Endothelial cell of umbilical vein (primary cell): Measurements from ENCODE around the gene RSRC2. TPM values are rescaled to one million over a fixed set of nuclear protein-coding genes. Genes with fewer than 3 reads are reported as not detected.

ENCODE experiments used
- BruUV-seq: library from RNA; stranded (reverse); fragments of 400-500 nt; replicated peaks from 2 replicates; lab custom pipeline; 2021; lab: Mats Ljungman, UMichigan
- CTCF ChIA-PET: fragments of 300-600, 350-600 bp; sonication (Branson Sonifier 250); formaldehyde crosslinking; loops from one replicate; lab custom pipeline; 2021; ENCODE audit warnings: antibody characterized with exemption, inconsistent platforms; lab: Charles Lee
- POLR2A ChIA-PET: fragments of 300-600, 350-600 bp; sonication (Branson Sonifier 250); formaldehyde crosslinking; loops from one replicate; lab custom pipeline; 2021; ENCODE audit warnings: antibody characterized with exemption, inconsistent platforms; lab: Charles Lee
- DNase-seq: peaks from one replicate; pipeline ENCODE4 v3.0.0-alpha.2; 2011; ENCODE audit warnings: low read depth, low spot score
- FAIRE-seq: peaks from 2 replicates; lab custom pipeline; 2011; peaks lifted over from hg19 to GRCh38; lab: Jason Lieb, UNC
- H2AFZ ChIP-seq: 2 replicates; pipeline ENCODE4 v1.6.0; 2012; ENCODE audit warnings: low read depth, low read length, control low read depth, inconsistent platforms
- H3K27ac ChIP-seq: 2 replicates; pipeline ENCODE4 v1.5.1; 2011; ENCODE audit warnings: low read depth, mild to moderate bottlenecking, control low read depth, low read length, moderate library complexity; ENCODE audit not compliant: insufficient read depth
- H3K27me3 ChIP-seq, 2 experiments: 2 replicates each; pipeline versions ENCODE4 v1.6.0 to v1.6.1; 2011; ENCODE audit warnings: low read length in 2 of 2, mixed read lengths in 1 of 2; ENCODE audit not compliant: control insufficient read depth in 2 of 2, insufficient read depth in 2 of 2
- H3K36me3 ChIP-seq, 2 experiments: 2 replicates in 1 of 2; 3 replicates in 1 of 2; pipeline ENCODE4 v1.5.1; 2011; ENCODE audit warnings: low read length in 2 of 2, mild to moderate bottlenecking in 1 of 2, moderate library complexity in 1 of 2; ENCODE audit not compliant: control insufficient read depth in 2 of 2, insufficient read depth in 2 of 2; ENCODE audit errors: extremely low read depth in 1 of 2
- H3K4me1 ChIP-seq: 3 replicates; pipeline ENCODE4 v1.5.1; 2011; ENCODE audit warnings: mild to moderate bottlenecking, low read length; ENCODE audit not compliant: control insufficient read depth, insufficient read depth; ENCODE audit errors: extremely low read depth
- H3K4me2 ChIP-seq: 2 replicates; pipeline ENCODE4 v1.6.1; 2011; ENCODE audit warnings: low read length, control low read depth, mixed read lengths; ENCODE audit not compliant: insufficient read depth
- H3K4me3 ChIP-seq, 3 experiments: fragments of 200-600 bp in 1 of 3; sonication (generic), shearing (Covaris generic) in 1 of 3; replicated peaks in 1 of 3; 2 replicates each; pipeline ENCODE4 v1.5.1; 2011 to 2016; ENCODE audit warnings: control low read depth in 3 of 3, low read length in 3 of 3, mild to moderate bottlenecking in 2 of 3, inconsistent platforms in 1 of 3, low read depth in 1 of 3, moderate library complexity in 1 of 3; ENCODE audit not compliant: insufficient read depth in 1 of 3
- H3K79me2 ChIP-seq: 2 replicates; pipeline ENCODE4 v1.6.0; 2012; ENCODE audit warnings: low read length, inconsistent platforms; ENCODE audit not compliant: control insufficient read depth, insufficient read depth
- H3K9ac ChIP-seq: replicated peaks from 2 replicates; pipeline ENCODE3; 2011; ENCODE audit warnings: low read length, control low read depth; ENCODE audit not compliant: insufficient read depth; ENCODE audit errors: extremely low read depth
- H3K9me1 ChIP-seq: replicated peaks from 3 replicates; pipeline ENCODE4 v1.6.0; 2011; ENCODE audit warnings: mild to moderate bottlenecking, low read length; ENCODE audit not compliant: control insufficient read depth, insufficient read depth; ENCODE audit errors: extremely low read depth
- H3K9me3 ChIP-seq: replicated peaks from 2 replicates; pipeline ENCODE4 v1.5.1; 2012; ENCODE audit warnings: low read length, inconsistent platforms; ENCODE audit not compliant: control insufficient read depth, insufficient read depth
- H4K20me1 ChIP-seq: replicated peaks from 2 replicates; pipeline ENCODE3; 2011; ENCODE audit warnings: mild to moderate bottlenecking, low read length; ENCODE audit not compliant: control insufficient read depth, insufficient read depth; ENCODE audit errors: extremely low read depth
- EZH2 ChIP-seq: IDR thresholded peaks from 2 replicates; pipeline ENCODE4 v1.6.1; 2012; ENCODE audit warnings: borderline replicate concordance, low read depth, mild to moderate bottlenecking, moderate library complexity, low read length, inconsistent platforms; ENCODE audit not compliant: severe bottlenecking
- FOS ChIP-seq: IDR thresholded peaks from 2 replicates; pipeline ENCODE4 v1.6.1; 2011; ENCODE audit warnings: mild to moderate bottlenecking, low read length, moderate library complexity, borderline replicate concordance; ENCODE audit not compliant: insufficient read depth
- GATA2 ChIP-seq: IDR thresholded peaks from 2 replicates; pipeline ENCODE4 v1.7.0; 2011; ENCODE audit warnings: low read depth, mild to moderate bottlenecking, moderate library complexity, mixed read lengths, low read length; ENCODE audit not compliant: insufficient read length, insufficient read depth
- JUN ChIP-seq: IDR thresholded peaks from 2 replicates; pipeline ENCODE4 v1.6.1; 2011; ENCODE audit warnings: borderline replicate concordance, low read depth; ENCODE audit not compliant: insufficient read length, insufficient read depth
- MYC ChIP-seq: IDR thresholded peaks from one replicate; pipeline ENCODE4 v1.6.1; 2011; ENCODE audit warnings: mild to moderate bottlenecking, low read depth, low read length
- POLR2A ChIP-seq: IDR thresholded peaks from 2 replicates; pipeline ENCODE4 v1.6.1; 2012; ENCODE audit warnings: low read depth, mild to moderate bottlenecking, control low read depth, low read length
- POLR2AphosphoS5 ChIP-seq: IDR thresholded peaks from 2 replicates; pipeline ENCODE4 v1.6.1; 2012; ENCODE audit warnings: low read depth, mild to moderate bottlenecking, control low read depth, low read length, moderate library complexity; ENCODE audit not compliant: insufficient read depth
- dilution Hi-C: fragments of 300-500 bp; cut with MboI; formaldehyde crosslinking; loops from one replicate; pipeline ENCODE4 v1.15.0; 2019; ENCODE audit warnings: low sequenced_read_pairs; ENCODE audit not compliant: extremely low pct_ligation_motif_present
- intact Hi-C: fragments of 100-400 bp; cut with micrococcal nuclease; formaldehyde crosslinking; loops from one replicate; pipeline ENCODE4 v1.10.0; 2022
- polyA plus RNA-seq, 4 experiments: library from polyadenylated mRNA; depleted of rRNA in 3 of 4; stranded (reverse) in 3 of 4; unstranded in 1 of 4; fragments of >200 nt; gene quantifications; 2 replicates each; pipeline versions ENCODE4 v1.2.1 to v1.2.3, GENCODE V29; 2011 to 2012; ENCODE audit warnings: missing spikeins in 1 of 4
- small RNA-seq: library from RNA; depleted of rRNA; stranded (forward); fragments of <200 nt; gene quantifications from one replicate; pipeline ENCODE3, GENCODE V24; 2012; ENCODE audit warnings: low replicate concordance, low read depth; ENCODE audit not compliant: insufficient read depth, insufficient read length
- total RNA-seq: library from RNA; stranded (reverse); gene quantifications from 2 replicates; pipeline ENCODE4 v1.2.3, GENCODE V29; 2021
- TF ChIP-seq, protein P1 (sequence below), 2 donors: IDR thresholded peaks; 1 replicate in 1 of 2; 2 replicates in 1 of 2; pipeline ENCODE4 v1.5.1; 2011; ENCODE audit warnings: low read length in 2 of 2, mild to moderate bottlenecking in 2 of 2, moderate library complexity in 2 of 2, control low read depth in 1 of 2, inconsistent platforms in 1 of 2, low read depth in 1 of 2; ENCODE audit not compliant: insufficient read depth in 1 of 2; ENCODE audit errors: extremely low read depth in 1 of 2
- TF ChIP-seq, protein P2 (sequence below): IDR thresholded peaks from 2 replicates; pipeline ENCODE4 v1.6.1; 2011; ENCODE audit not compliant: insufficient read depth, insufficient read length

Gene RSRC2
- total and polyA plus RNA-seq, 2 donors (not counting 3 experiments of a cell fraction or from before 2014, with no cell fraction given), result 17.6 to 81.1 TPM

DNA sequence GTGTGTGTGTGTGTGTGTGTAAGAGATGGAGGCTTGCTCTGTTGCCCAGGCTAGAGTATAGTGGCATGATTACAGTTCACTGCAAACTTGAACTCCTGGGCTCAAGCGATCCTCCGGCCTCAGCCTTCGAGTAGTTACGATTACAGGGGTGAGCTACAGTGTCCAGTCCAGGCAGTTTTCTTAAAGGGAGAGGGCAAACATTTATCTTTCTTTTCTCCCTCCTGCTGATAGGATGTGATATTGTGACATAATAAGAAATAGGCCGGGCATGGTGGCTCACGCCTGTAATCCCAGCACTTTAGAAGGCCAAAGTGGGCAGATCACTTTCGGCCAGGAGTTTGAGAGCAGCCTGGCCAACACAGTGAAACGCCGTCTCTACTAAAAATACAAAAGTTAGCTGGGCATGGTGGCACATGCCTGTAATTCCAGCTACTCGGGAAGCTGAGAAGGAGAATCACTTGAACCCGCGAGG lies 72.5 kb downstream of the RSRC2 start:
- no peak for DNase-seq
- BruUV-seq, result no TSS peak

More for the DNA sequence above, 72.5 kb downstream of the RSRC2 start:
- Histone ChIP-seq H3K9ac (no peak overlapping the region), H2AFZ (peak overlapping the region; percentile 82), H3K4me3 (no peak overlapping the region), H4K20me1 (no peaks in the 10 kb centered on the region), H3K36me3 (no peaks in the 10 kb centered on the region), H3K9me1 (no peaks in the 10 kb centered on the region), H3K4me1 (no peaks in the 10 kb centered on the region), H3K4me2 (no peak overlapping the region), H3K9me3 (no peaks in the 10 kb centered on the region), H3K27me3 (no peaks in the 10 kb centered on the region), H3K27ac (no peak overlapping the region), H3K79me2 (no peaks in the 10 kb centered on the region)
- no peak for TF ChIP-seq POLR2AphosphoS5
- TF ChIP-seq, protein P1, sequence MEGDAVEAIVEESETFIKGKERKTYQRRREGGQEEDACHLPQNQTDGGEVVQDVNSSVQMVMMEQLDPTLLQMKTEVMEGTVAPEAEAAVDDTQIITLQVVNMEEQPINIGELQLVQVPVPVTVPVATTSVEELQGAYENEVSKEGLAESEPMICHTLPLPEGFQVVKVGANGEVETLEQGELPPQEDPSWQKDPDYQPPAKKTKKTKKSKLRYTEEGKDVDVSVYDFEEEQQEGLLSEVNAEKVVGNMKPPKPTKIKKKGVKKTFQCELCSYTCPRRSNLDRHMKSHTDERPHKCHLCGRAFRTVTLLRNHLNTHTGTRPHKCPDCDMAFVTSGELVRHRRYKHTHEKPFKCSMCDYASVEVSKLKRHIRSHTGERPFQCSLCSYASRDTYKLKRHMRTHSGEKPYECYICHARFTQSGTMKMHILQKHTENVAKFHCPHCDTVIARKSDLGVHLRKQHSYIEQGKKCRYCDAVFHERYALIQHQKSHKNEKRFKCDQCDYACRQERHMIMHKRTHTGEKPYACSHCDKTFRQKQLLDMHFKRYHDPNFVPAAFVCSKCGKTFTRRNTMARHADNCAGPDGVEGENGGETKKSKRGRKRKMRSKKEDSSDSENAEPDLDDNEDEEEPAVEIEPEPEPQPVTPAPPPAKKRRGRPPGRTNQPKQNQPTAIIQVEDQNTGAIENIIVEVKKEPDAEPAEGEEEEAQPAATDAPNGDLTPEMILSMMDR (IDR thresholded peaks at IDR 0.05; ENCODE audit: extremely low read depth in 1 of 2, insufficient read depth in 1 of 2, low read depth in 1 of 2, low read length in 2 of 2), result no peak
- no peak for TF ChIP-seq MYC
- TF ChIP-seq GATA2, result no peak
- no peak for TF ChIP-seq FOS
- TF ChIP-seq, protein P2, sequence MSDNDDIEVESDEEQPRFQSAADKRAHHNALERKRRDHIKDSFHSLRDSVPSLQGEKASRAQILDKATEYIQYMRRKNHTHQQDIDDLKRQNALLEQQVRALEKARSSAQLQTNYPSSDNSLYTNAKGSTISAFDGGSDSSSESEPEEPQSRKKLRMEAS, result no peak
- no peak for TF ChIP-seq JUN
- no peak for TF ChIP-seq EZH2
- no peak for TF ChIP-seq POLR2A
- no peak for FAIRE-seq
- POLR2A ChIA-PET, result no interaction called here
- dilution Hi-C loops (no loop called here), intact Hi-C loops (no loop called here)
- CTCF ChIA-PET, result interaction anchor here (1.0 to 1.4 kb wide), 2 partner anchors 17 to 55 kb away, joined by 3 to 8 read pairs; no protein-coding TSS in a partner anchor

Small RNA genes lying within 50 kb of the gene (small RNA-seq; reads per million reads assigned to genes)
- gene AC026333.1, result not detected
- not detected for gene RF00411

Other genes starting within 250 kb of the RSRC2 start
- gene CLIP1, start 104.3 kb downstream of the RSRC2 start, total RNA-seq, result 71.0 and 84.3 TPM in 2 replicates
- 56.5 and 58.8 TPM in 2 replicates for gene CLIP1, start 104.3 kb downstream of the RSRC2 start, polyA plus RNA-seq
- 24.4 and 26.5 TPM in 2 replicates for gene ZCCHC8, start 26.0 kb downstream of the RSRC2 start, total RNA-seq
- gene ZCCHC8, start 26.0 kb downstream of the RSRC2 start, polyA plus RNA-seq, result 9.4 and 10.0 TPM in 2 replicates
- gene KNTC1, start 313 bp upstream of the RSRC2 start, total RNA-seq, result 47.9 and 52.9 TPM in 2 replicates
- gene KNTC1, start 313 bp upstream of the RSRC2 start, polyA plus RNA-seq, result 14.5 and 15.5 TPM in 2 replicates
- gene HCAR2, start 176.4 kb upstream of the RSRC2 start, total RNA-seq, result not detected in 2 replicates
- not detected in 2 replicates for gene HCAR2, start 176.4 kb upstream of the RSRC2 start, polyA plus RNA-seq
- not detected in 2 replicates for gene HCAR3, start 189.9 kb upstream of the RSRC2 start, total RNA-seq
- 0.05 and 0.06 TPM in 2 replicates for gene HCAR3, start 189.9 kb upstream of the RSRC2 start, polyA plus RNA-seq
- gene HCAR1, start 203.9 kb upstream of the RSRC2 start, total RNA-seq, result not detected in 2 replicates
- gene HCAR1, start 203.9 kb upstream of the RSRC2 start, polyA plus RNA-seq, result 0.02 and 0.04 TPM in 2 replicates
- gene DENR, start 225.9 kb upstream of the RSRC2 start, total RNA-seq, result 66.5 and 70.3 TPM in 2 replicates
- 20.3 and 25.8 TPM in 2 replicates for gene DENR, start 225.9 kb upstream of the RSRC2 start, polyA plus RNA-seq
- 0.32 and 0.40 TPM in 2 replicates for gene CCDC62, start 247.6 kb upstream of the RSRC2 start, total RNA-seq
- gene CCDC62, start 247.6 kb upstream of the RSRC2 start, polyA plus RNA-seq, result 0.05 and 0.14 TPM in 2 replicates